HG03571 (cell line): Measurements from ENCODE around the gene BET1.
"Not testable (repeated sequence)": the region's sequence is repeated elsewhere in the genome, so short reads cannot be mapped to it uniquely, and the experiment has no call there.

Experiments used
- ATAC-seq: cut with Tn5 transposase; IDR thresholded peaks from one replicate; pipeline ENCODE4 v1.9.1; 2021; ENCODE audit not compliant: unreplicated experiment

BET1 gene, protein sequence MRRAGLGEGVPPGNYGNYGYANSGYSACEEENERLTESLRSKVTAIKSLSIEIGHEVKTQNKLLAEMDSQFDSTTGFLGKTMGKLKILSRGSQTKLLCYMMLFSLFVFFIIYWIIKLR

DNA sequence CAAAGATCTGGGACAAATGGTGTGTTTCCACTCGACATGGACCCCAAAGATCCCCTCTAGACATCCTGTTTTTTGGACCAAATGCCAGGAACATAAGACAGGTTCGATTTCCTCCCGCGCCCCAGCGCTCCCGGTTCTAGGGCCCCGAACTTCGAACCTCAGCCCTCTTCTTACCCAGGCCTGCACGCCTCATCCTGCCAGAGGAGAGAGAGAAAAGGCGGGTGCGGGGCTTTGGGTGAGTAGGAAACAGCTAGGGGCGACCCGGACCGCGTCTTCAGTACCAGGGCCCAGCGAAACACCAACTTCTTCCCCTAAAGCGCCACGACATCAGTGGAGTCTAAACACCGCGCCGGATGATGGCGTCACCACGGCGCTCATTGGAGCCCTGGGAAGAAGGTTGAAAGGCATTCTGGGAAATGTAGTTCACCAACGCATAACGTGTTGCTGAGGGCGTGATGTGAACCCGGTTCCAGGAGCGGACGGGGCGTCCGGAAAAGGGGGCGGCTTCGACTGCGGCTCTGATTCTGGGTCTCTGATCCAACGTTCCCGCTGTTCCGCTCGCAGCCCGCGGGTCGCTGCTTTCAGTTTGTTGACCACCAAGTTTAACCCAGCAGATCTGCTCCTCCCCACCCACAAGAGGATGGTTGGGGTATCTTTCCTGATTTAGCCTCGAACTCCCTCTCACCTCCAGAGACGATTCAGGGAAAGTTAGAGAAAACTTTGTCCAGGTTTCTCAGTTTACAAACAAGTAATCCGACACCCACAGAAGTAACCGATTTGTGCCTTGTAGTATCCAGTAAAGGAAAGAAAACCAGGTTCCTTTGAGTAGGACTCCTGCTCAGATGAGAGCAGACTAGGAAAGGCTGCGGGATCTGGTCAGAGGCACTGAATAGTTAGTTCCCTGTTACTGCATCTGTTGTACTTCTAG lies at the start of gene BET1:
Gene BET1 (minus strand): TSS at position 332 of the 928 bp plus-strand sequence. CDS start 139 bp downstream, at position 193.
- ATAC-seq = peak; percentile 95

DNA sequence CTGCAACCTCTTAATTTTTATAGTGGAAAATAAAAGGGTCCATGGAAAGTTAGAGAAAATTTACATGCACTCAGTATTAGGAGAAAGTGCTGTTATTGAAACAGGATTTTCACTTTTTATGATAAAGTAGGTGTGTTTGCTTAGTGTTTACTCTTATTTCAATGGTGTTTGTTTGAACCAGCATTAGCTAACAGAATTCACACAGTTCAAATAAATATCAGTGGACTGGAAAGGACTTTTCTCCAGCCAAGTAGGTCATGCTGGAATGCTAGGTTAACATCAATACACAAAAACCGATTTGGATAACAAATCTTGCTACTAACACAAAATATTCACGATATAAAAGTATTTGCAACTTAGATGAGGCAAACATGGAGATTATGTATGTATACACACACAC lies 49.4 kb upstream of the BET1 start:
- no peak for ATAC-seq

DNA sequence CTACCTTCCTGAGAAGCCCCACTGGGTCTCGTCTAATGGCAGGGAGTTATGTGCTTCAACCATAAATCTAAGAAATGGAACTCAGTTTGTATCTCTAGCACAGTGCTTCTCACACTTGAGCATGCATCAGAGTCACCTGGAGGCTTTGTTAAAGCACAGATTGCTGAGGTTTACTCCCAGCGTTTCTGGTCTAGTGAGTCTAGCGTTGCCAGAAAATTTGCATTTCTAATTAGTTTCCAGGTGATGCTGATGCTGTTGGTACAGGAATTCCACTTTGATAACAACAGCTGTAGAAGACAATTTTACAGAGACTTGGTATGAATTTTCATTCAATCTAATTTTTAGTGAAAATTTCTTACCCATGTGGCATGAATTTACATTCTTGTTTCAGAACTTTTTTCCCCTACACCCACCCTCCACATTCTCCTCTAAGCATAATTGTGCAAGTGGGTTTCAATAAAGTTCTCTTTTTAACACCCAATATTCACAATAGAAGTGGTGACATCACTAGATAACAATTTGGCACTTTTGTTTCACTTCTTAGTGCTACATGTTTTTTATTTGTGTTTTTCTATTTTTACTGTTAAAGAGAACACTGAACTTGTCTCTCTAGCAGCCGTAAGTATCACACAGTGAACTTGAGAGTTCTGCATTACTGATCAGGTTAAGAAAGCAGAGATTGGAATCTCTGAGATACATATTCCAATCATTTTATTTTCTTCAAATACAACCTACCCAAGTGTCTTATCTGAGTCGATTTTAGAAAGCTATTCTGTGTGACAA lies 48.4 kb upstream of the BET1 start:
- no peak for ATAC-seq

DNA sequence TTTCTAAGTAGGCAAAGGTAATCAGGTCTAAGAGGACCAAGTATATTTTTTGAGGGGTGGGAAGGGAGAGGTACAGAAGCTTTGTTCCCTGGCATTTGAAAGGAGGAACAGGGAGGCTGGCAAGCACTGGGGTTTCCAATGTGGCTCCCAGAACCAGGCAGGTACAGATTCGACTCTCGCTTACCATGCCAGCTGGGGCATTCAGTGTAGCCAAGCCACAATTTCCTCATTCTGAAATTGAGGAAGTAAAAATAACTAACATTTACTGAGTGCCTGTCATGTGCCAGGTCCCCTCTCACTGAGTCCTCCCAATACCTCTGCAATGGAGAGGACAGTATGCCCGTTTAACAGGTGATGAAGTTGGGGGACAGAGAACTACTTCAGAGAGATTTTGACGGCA lies 45.9 kb upstream of the BET1 start:
- ATAC-seq = peak; percentile 88

DNA sequence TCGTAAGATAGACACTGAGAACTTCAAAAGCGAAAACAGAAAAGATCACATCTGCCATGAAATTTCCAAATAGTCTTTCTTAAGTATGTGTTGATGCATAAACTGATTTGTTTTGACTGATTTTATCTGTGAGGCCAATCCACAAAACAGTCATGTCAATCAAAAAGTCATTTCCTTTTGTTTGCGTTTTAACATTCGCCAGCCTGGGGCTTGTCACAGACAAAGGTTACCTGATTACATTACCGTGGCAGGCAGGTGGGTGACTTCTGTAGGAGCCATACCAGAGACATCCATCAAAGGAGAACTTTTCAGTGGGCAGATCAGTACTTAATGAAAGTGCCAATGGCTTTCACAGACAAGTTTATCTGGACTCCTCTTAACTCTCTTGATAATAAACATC lies 45.5 kb upstream of the BET1 start:
- ATAC-seq = peak; percentile 17

DNA sequence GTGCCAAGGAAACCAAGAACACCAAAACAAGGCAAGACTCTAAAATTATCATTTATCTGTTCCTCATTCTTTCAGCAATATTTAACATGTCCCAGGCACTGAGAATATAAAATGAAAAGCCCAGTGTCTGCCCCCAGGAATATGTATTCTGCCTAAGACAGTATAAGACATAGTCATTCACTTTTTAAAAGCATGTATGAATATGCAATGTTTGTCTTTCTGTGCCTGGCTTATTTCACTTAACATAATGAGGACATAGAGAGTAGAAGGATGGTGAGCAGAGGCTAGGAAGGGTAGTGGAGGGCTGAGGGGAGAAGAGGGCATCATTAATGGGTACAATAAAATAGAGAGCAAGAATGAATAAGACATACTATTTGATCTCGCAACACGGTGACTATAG lies 44.6 kb upstream of the BET1 start:
- ATAC-seq = no peak

DNA sequence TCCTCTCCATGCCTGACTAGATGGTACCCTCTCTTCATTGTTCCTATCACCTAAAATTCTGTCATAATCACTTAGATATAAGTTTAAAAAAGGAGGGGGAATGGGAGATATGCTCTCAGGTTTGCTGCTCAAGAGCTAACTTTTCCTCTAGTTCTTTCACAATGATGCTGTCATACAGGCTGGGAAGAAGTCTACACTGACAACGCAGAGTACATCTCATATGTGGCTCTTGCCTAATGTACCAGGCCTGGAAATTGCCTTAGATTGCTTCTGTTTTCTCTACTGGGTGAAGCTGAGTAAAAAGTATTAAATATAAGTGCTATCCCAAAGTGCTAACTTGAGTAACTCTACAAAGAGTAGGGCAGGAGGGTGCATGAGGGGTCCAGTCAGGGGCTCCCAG lies 43.8 kb upstream of the BET1 start:
- no peak for ATAC-seq

DNA sequence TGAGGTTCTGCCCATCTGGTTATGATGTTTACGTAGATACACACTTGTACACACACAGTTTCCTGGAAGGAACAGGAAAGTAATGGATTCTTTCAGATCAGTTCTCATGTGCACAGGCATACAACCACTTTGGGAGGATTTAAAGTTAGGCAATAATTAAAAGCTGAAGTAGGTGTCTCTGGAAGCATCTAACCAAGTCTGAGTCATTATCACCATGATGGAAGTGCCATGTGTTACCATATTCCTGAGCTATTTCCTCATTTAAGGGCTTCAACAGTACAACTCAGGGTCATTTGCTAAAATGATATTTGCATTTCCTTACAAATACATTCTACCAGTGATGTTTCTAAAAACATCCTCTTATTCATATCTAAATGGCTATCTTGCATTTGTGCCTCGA lies 41.4 kb upstream of the BET1 start:
- no peak for ATAC-seq

DNA sequence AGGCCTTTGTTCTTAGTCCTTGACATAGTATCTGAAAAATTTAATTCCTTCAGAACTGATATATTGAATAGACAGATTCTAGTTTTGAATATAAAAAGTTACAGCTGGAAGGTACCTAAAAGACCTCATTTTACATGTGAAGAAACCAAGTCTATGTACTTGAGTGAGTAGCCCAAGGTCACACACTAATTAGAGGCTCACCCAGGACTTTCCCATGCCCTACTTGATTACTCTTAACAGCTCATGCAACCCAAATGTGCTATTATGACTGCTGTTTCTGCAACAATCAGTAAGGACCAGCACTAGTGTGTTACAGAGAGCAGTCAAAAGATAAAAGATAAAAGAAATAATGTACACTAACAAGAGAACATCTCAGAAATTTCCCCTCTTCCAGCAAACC lies 40.7 kb upstream of the BET1 start:
- ATAC-seq = no peak

DNA sequence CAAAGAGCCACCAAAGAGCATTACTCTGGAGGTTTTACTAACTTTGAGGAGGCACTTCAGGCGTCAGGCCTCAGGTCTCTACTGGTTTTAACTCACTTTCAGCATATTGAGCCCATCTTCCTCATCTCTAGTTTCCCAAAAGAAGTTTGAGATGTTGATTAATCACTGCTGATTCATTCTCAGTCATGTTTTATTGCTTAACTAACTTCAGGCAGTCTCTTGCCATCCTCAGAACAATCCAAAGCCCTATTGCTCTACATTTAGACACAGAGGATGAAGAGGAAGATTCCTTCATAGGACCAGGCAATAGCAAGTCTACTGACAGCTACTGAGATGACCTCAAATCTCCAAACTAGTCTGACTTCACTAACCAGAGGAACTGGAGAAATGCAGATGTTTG lies 39.1 kb upstream of the BET1 start:
- ATAC-seq = no peak

DNA sequence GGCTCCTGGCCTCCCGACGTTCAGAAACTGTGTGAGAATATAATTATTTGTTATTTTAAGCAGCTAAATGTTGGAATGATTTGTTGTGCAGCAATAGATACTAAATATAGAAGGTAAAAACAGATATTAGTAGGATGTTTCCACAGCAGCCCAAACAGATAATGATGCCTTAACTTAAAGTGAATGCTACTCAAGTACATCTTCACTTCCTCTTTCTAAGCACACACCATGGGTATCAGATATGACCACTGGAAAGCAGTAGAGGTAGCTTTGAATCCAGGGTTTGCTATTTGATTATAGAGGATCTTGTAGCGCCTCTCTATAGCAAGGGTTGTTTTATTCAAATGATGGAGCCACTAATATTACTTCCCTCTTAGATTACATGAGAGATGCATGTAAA lies 38.2 kb upstream of the BET1 start:
- peak; percentile 94 for ATAC-seq

DNA sequence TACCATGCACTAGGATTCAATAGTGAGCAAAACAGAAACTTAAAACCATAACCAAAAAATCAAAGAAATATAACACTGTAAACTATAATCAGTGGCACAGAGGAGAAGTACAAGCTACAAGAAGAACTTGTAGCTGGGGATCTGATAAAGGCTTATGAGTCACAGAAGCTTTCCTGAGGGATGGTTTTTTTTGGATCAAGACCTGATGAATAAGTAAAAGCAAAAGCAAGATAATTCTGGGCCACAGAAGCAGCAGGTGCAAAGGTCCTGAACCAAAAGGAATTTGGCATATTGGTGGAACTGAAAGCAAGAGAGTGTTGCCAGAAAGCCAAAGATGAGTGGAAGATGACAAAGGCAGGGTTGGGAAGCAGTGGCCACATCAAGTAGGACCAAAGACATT lies 37.4 kb upstream of the BET1 start:
- ATAC-seq = no peak

DNA sequence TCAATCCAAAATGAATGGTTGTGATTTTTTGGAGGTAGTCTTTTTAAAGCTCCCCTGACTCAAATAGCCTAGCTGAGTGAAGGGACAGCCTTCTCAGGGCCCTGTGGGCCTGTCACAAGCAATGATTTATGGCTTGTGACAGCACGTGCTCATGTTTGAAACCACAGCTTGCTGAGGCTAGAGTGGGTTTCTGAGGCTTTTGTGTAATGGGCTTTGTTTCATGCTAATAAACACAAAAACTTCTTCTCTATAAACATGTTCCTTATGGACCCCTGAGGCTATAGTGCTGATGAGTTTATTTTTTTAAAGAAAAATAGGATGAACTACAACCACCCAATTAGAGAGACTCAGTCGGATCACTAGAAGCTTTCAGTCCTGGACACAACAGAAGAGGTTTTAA lies 36.1 kb upstream of the BET1 start:
- no peak for ATAC-seq

DNA sequence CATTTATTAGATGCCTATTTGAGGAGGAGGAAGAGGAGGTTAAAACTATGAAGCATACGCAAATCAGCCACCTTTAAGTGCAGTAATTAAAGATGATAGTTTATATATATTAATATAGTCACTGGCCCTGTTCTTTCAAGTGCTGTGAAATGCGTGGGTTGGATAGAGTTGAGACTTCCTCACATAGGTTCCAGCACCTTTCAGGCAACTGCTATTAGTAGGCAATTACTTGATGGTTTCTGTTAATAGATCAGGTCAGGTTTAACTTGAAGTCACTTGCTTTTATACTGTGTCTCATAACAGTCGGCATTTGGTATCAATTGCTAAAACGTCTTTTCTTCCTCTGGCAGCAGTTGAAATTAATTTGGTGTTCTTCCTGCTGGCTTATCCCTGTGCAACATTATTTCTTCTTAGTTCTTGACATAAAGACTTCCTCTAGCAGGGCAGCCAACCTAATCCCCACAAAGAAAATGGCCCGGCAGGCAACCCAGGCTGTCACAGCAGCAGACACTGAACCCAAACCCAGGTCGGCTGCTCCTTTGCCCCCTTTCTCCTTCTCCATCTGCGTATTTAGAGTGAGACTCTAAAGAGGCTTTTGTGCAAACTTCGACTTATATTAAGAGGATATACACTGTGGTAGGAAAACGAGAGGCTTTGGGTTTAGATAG lies 35.3 kb upstream of the BET1 start:
- no peak for ATAC-seq

DNA sequence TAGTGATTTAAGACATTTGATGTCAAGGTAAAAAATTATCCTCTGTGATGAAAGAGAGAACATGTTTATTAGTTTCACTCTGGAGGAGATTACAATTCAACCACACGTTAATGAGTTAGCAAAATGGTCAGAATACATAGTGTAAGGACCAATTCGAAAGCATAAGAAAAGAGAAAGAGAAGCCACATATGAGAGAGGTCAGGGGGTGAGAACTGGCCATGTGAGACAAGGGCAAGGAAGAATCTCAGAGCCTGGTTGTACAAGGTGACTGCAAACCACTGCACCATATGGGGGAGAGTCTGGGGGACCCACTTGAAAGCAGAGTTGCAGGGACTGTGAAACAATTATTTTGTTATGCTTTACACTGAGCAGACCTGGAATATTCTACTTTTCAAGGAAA lies 27.7 kb upstream of the BET1 start:
- no peak for ATAC-seq

DNA sequence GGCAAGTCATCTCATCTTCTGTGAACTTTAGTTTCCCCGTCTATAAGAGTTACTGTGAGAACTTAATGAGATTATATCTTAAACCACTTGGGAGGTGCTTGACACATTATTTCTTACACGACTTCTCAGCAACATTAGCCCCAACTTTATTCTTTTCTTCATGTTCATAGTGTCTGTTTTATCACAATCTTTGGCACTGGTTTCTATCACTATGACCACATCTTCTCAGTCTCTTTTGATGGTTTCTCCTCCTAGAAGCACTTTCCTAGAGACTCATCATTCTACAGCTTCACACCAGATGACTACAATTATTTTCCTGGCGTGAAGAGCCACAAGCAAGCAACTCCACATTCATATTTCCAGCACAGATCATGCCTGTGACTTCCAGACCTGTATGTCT lies 26.5 kb upstream of the BET1 start:
- no peak for ATAC-seq

DNA sequence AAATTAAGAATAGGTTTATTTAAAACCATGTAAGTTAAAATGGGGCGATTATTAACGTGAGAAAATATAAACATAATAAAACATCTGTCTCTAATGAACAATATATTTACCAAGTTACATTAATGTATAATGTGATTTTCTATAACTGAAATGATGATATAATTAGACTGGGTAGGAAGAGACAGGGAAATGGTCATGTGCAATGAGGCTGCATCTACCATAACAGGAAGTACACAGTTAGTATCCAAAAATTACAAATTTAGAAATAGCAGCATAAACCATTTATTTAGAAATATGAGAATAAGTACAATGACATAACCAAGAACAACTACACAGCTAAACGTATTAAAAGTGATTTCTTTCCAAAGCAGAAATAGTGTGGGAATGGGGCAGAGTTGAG lies 25.8 kb upstream of the BET1 start:
- ATAC-seq = no peak

DNA sequence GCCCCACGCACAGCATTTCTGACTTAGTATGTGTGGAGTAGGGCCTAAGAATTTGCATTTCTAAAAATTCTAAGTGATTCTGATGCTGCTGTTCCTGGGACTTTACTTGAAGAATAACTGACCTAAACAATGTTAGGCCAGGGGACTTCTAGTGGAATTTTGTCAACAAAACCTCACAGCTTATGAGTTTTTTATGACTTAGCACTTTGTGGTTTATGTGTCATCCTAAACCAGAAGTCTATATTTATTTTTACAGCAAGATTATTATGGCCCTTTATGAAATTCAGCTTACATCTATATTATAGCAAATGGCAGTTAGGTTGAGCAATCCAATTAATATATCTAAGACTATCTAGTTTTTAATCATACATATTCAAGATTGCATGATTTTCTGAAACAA lies 24.6 kb upstream of the BET1 start:
- no peak for ATAC-seq

DNA sequence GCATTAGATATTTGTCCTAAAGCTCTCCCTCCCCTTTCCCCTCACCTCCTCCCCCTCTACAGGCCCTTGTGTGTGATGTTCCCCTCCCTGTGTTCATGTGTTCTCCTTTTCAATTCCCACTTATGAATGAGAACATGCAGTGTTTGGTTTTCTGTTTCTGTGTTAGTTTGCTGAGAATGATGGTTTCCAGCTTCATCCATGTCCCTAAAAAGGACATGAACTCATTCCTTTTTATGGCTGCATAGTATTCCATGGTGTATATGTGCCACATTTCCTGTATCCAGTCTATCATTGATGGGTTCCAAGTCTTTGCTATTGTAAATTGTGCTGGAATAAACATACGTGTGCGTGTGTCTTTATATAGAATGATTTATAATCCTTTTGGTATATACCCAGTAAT lies 22.5 kb upstream of the BET1 start:
- not testable (repeated sequence) for ATAC-seq

DNA sequence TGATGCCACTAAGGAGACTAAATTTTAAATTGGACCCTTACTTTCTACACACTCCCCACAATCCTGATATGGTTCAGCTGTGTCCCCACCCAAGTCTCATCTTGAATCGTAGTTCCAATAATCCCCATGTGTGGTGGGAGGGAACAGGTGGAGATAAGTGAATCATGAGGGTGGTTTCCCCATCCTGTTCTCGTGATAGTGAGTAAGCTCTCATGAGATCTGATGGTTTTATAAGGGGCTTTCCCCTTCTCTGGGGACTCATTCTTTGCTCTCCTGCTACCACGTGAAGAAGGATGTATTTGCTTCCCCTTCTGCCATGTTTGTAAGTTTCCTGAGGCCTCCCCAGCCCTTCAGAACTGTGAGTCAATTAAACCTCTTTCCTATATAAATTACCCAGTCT lies 18.4 kb upstream of the BET1 start:
- ATAC-seq = no peak

DNA sequence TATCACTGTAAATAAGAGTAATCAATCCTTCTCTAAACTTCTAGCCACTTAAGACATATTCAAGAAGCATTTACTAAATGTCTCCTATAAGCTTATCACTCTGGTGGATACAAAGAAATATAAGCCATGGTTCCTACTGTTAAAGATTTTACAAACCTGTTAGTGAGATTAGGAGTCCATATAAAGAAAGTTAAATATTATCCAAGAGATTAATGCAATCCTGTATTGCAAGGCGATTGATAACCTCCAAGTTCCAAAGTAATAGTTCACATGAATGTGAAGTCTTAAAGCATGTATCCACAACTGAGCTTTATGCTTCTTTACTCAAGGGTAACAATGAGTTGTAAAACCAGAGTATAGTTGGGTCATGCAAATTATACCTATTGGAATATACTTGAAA lies 12.6 kb upstream of the BET1 start:
- ATAC-seq = no peak
